ENCODE measurements around the gene TNFAIP3. TPM values are rescaled to one million over a fixed set of nuclear protein-coding genes. Genes with fewer than 3 reads are reported as not detected.
A peak's percentile ranks its signal among the peaks of the same experiment; 100 is the strongest.
"Not testable (repeated sequence)": the region's sequence is repeated elsewhere in the genome, so short reads cannot be mapped to it uniquely, and the experiment has no call there.

TNFAIP3 gene
- total and polyA plus RNA-seq, 5 donors: 6.0 to 11.4 (median 10.6) TPM

- H3K4me1 ChIP-seq (ENCODE audit: control insufficient read depth, insufficient read depth, low read length): peaks cover 1% of the 10 kb centered on the region
- H3K27ac ChIP-seq (ENCODE audit: low read length): no peak overlapping the region
- WGBS: 94% methylated on average over 4 of the region's 4 CpGs
- DNase-seq (no peak), ATAC-seq (no peak)
- intact Hi-C loops (cut with DNase I): no loop called here
- H3K27me3 ChIP-seq (ENCODE audit: control insufficient read depth, insufficient read depth): no peaks in the 10 kb centered on the region
- no peak overlapping the region for H3K4me3 ChIP-seq (ENCODE audit: low read length)
- H3K9me3 ChIP-seq (ENCODE audit: control insufficient read depth, low read length): no peaks in the 10 kb centered on the region
Measured at GRCh38 chr6:137827977-137828810, 38.9 kb upstream of the TNFAIP3 start.

DNA sequence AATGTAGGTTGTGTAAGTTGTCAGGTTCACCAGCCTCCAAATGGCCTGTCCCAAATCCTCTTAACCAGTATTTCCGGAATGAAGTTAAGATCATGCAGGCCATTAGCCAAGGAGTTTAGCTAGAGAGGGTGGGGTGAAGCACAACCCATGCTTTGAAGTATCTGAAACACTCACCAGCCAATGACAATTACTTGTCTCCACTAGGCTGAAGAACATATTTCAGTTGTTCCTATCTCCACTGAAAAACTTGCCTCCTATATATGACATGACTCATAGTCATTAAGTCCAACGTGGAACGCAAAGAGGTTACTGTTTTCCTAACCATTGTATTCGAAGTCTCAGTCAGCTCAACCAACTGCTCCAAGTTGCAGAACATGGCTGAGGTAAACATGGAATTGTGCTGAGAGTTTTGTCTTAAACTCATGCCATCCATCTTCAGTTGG lies 37.4 kb upstream of the TNFAIP3 start:
- Histone ChIP-seq H3K4me3 (ENCODE audit: low read length) (no peak overlapping the region), H3K27ac (ENCODE audit: low read length) (no peak overlapping the region), H3K9me3 (ENCODE audit: control insufficient read depth, low read length) (no peaks in the 10 kb centered on the region), H3K27me3 (ENCODE audit: control insufficient read depth, insufficient read depth) (no peaks in the 10 kb centered on the region), H3K4me1 (ENCODE audit: control insufficient read depth, insufficient read depth, low read length) (no peaks in the 10 kb centered on the region)
- intact Hi-C loops (cut with DNase I): no loop called here
- DNase-seq: no peak
- no peak for ATAC-seq
- WGBS: 90% methylated on average over 4 of the region's 4 CpGs

DNA sequence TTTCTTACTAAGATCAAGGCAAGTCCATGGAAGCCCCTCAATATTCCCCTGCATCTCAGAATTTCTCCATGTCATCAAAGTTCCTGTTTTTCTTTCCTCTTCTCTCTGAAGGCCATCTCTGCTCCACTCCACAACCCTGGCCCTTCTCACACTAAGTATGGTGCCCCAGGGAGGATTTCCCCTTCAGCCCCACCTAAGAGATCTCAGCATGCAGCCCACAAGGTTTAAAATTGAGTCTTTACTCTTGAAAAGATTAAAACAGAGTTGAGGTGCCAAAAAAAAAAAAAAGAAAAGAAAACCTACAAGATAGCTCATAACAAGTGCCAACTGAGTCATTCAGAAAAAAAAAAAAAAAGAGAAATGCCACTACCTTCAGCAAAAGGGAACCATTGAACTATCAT lies 36.5 kb upstream of the TNFAIP3 start:
- Histone ChIP-seq H3K4me3 (ENCODE audit: low read length) (no peak overlapping the region), H3K27me3 (ENCODE audit: control insufficient read depth, insufficient read depth) (no peaks in the 10 kb centered on the region), H3K27ac (ENCODE audit: low read length) (no peak overlapping the region), H3K9me3 (ENCODE audit: control insufficient read depth, low read length) (no peaks in the 10 kb centered on the region), H3K4me1 (ENCODE audit: control insufficient read depth, insufficient read depth, low read length) (no peaks in the 10 kb centered on the region)
- intact Hi-C loops (cut with DNase I): no loop called here
- DNase-seq (no peak), ATAC-seq (peak in 1 of 2 donors; percentile 50)

GRCh38 chr6:137832110-137832509 lies 34.9 kb upstream of the TNFAIP3 start:
- Histone ChIP-seq H3K27me3 (ENCODE audit: control insufficient read depth, insufficient read depth) (no peaks in the 10 kb centered on the region), H3K9me3 (ENCODE audit: control insufficient read depth, low read length) (no peaks in the 10 kb centered on the region), H3K4me3 (ENCODE audit: low read length) (no peak overlapping the region), H3K27ac (ENCODE audit: low read length) (no peak overlapping the region), H3K4me1 (ENCODE audit: control insufficient read depth, insufficient read depth, low read length) (no peaks in the 10 kb centered on the region)
- DNase-seq: no peak
- ATAC-seq: no peak
- intact Hi-C loops (cut with DNase I): no loop called here
- 78% methylated on average over 3 of the region's 3 CpGs for WGBS

GRCh38 chr6:137834508-137834907 lies 32.6 kb upstream of the TNFAIP3 start:
- intact Hi-C loops (cut with DNase I): no loop called here

GRCh38 chr6:137836788-137837187 lies 30.3 kb upstream of the TNFAIP3 start:
- DNase-seq (no peak), ATAC-seq (no peak)
- whole genome bisulfite sequencing: 72% methylated on average over 3 of the region's 3 CpGs
- intact Hi-C loops (cut with DNase I): no loop called here
- Histone ChIP-seq H3K4me1 (ENCODE audit: control insufficient read depth, insufficient read depth, low read length) (no peaks in the 10 kb centered on the region), H3K9me3 (ENCODE audit: control insufficient read depth, low read length) (no peaks in the 10 kb centered on the region), H3K4me3 (ENCODE audit: low read length) (no peak overlapping the region), H3K27me3 (ENCODE audit: control insufficient read depth, insufficient read depth) (no peaks in the 10 kb centered on the region), H3K27ac (ENCODE audit: low read length) (no peak overlapping the region)

More at GRCh38 chr6:137834508-137834907, 32.6 kb upstream of the TNFAIP3 start:
- ATAC-seq (no peak), DNase-seq (no peak)
- H3K4me3 ChIP-seq (ENCODE audit: low read length): no peak overlapping the region
- H3K4me1 ChIP-seq (ENCODE audit: control insufficient read depth, insufficient read depth, low read length): no peaks in the 10 kb centered on the region
- no peaks in the 10 kb centered on the region for H3K27me3 ChIP-seq (ENCODE audit: control insufficient read depth, insufficient read depth)
- H3K27ac ChIP-seq (ENCODE audit: low read length): no peak overlapping the region
- no peaks in the 10 kb centered on the region for H3K9me3 ChIP-seq (ENCODE audit: control insufficient read depth, low read length)
- 88% methylated on average over 3 of the region's 3 CpGs for WGBS

DNA sequence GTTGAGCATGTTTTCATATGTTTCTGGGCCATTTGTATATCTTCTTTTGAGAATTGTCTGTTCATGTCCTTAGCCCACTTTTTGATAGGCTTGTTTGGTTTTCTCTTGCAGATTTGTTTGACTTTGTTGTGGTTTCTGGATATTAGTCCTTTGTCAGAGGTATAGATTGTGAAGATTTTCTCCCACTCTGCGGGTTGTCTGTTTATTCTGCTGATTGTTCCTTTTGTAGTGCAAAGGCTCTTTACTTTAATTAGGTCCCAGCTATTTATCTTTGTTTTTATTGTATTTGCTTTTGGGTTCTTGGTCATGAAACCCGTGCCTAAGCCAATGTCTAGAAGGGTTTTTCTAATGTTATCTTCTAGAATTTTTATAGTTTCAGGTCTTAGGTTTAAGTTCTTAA lies 29.0 kb upstream of the TNFAIP3 start:
- H3K9me3 ChIP-seq (ENCODE audit: control insufficient read depth, low read length); H3K4me3 ChIP-seq (ENCODE audit: low read length): not testable (repeated sequence)

DNA sequence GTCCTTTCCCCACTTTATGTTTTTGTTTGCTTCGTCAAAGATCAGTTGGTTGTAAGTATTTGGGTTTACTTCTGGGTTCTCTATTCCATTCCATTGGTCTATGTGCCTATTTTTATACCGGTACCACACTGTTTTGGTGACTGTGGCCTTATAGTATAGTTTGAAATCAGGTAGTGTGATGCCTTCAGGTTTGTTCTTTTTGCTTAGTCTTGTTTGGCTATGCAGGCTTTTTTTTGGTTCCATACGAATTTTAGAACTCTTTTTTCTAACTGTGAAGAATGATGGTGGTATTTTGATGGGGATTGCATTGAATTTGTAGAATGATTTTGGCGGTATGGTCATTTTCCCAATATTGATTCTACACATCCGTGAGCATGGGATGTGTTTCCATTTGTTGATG lies 28.5 kb upstream of the TNFAIP3 start:
- DNase-seq; H3K4me1 ChIP-seq (ENCODE audit: control insufficient read depth, insufficient read depth, low read length); ATAC-seq; H3K27me3 ChIP-seq (ENCODE audit: control insufficient read depth, insufficient read depth); H3K4me3 ChIP-seq (ENCODE audit: low read length); intact Hi-C loops (cut with DNase I); H3K9me3 ChIP-seq (ENCODE audit: control insufficient read depth, low read length); H3K27ac ChIP-seq (ENCODE audit: low read length): not testable (repeated sequence)
- 84% methylated on average over 5 of the region's 5 CpGs for WGBS

More for the DNA sequence above, 29.0 kb upstream of the TNFAIP3 start:
- 93% methylated on average over 2 of the region's 2 CpGs for WGBS
- H3K27ac ChIP-seq (ENCODE audit: low read length); H3K27me3 ChIP-seq (ENCODE audit: control insufficient read depth, insufficient read depth); DNase-seq; ATAC-seq; H3K4me1 ChIP-seq (ENCODE audit: control insufficient read depth, insufficient read depth, low read length); intact Hi-C loops (cut with DNase I): not testable (repeated sequence)

DNA sequence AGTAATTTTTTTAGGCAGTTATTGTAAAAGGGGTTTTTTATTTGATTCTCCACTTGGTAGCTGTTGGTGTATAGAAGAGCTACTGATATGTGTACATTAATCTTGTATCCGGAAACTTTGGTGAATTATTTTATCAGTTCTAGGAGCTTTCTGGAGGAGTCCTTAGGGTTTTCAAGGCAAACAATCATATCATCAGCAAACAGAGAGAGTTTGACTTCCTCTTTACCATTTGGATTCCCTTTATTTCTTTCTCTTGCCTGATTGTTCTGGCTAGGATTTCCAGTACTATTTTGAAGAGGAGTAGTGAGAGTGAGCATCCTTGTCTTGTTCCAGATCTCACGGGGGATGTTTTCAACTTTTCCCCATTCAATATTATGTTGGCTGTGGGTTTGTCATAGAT lies 28.0 kb upstream of the TNFAIP3 start:
- Histone ChIP-seq H3K27ac (ENCODE audit: low read length) (no peak overlapping the region), H3K4me3 (ENCODE audit: low read length) (no peak overlapping the region), H3K4me1 (ENCODE audit: control insufficient read depth, insufficient read depth, low read length) (no peaks in the 10 kb centered on the region), H3K9me3 (ENCODE audit: control insufficient read depth, low read length) (no peaks in the 10 kb centered on the region), H3K27me3 (ENCODE audit: control insufficient read depth, insufficient read depth) (no peaks in the 10 kb centered on the region)
- intact Hi-C loops (cut with DNase I): no loop called here
- DNase-seq (no peak), ATAC-seq (no peak)
- 52% methylated on average over 2 of the region's 2 CpGs for WGBS

DNA sequence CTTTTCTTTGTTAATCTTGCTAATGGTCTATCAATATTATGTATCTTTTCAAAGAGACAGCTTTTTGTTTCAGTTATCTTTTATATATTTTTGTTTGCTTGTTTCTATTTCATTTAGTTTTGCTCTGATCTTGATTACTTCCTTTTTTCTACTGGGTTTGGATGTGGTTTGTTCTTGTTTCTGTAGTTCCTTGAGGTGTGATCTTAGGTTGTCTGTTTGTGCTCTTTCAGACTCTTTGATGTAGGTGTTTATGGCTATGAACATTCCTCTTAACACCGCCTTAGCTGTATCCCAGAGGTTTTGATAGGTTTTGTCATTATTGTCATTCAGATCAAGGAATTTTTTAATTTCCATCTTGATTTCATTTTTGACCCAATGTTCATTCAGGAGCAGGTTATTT lies 26.8 kb upstream of the TNFAIP3 start:
- intact Hi-C loops (cut with DNase I): no loop called here
- H3K4me1 ChIP-seq (ENCODE audit: control insufficient read depth, insufficient read depth, low read length): no peaks in the 10 kb centered on the region
- H3K9me3 ChIP-seq (ENCODE audit: control insufficient read depth, low read length): no peaks in the 10 kb centered on the region
- no peaks in the 10 kb centered on the region for H3K27me3 ChIP-seq (ENCODE audit: control insufficient read depth, insufficient read depth)
- DNase-seq (no peak), ATAC-seq (no peak)
- WGBS: 99% methylated on average over 1 of the region's 1 CpG
- H3K4me3 ChIP-seq (ENCODE audit: low read length): no peak overlapping the region
- H3K27ac ChIP-seq (ENCODE audit: low read length): no peak overlapping the region

- DNase-seq: no peak
- ATAC-seq: no peak
- H3K4me1 ChIP-seq (ENCODE audit: control insufficient read depth, insufficient read depth, low read length): no peaks in the 10 kb centered on the region
- no peaks in the 10 kb centered on the region for H3K9me3 ChIP-seq (ENCODE audit: control insufficient read depth, low read length)
- no peak overlapping the region for H3K4me3 ChIP-seq (ENCODE audit: low read length)
- no peak overlapping the region for H3K27ac ChIP-seq (ENCODE audit: low read length)
- intact Hi-C loops (cut with DNase I): no loop called here
- no peaks in the 10 kb centered on the region for H3K27me3 ChIP-seq (ENCODE audit: control insufficient read depth, insufficient read depth)
Measured at GRCh38 chr6:137843211-137843610, 23.8 kb upstream of the TNFAIP3 start.

DNA sequence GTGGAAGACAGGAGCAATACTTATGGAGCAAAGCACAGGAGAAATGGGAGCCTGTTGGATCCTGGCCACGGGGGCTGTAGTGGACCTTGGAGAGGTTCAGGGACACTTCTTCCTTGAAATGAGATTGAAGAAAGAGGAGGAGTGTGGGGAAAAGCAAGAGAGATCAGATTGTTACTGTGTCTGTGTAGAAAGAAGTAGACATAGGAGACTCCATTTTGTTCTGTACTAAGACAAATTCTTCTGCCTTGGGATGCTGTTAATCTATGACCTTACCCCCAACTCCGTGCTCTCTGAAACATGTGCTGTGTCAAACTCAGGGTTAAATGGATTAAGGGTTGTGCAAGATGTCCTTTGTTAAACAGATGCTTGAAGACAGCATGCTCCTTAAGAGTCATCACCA lies 22.7 kb upstream of the TNFAIP3 start:
- H3K27me3 ChIP-seq (ENCODE audit: control insufficient read depth, insufficient read depth); H3K4me1 ChIP-seq (ENCODE audit: control insufficient read depth, insufficient read depth, low read length); H3K27ac ChIP-seq (ENCODE audit: low read length); H3K9me3 ChIP-seq (ENCODE audit: control insufficient read depth, low read length); H3K4me3 ChIP-seq (ENCODE audit: low read length); ATAC-seq; intact Hi-C loops (cut with DNase I); DNase-seq: not testable (repeated sequence)
- 79% methylated on average over 2 of the region's 2 CpGs for WGBS
